Thyroid gland (tissue), 4 donors: ENCODE data around the gene GPR153.

Experiments
- CTCF ChIP-seq, 6 experiments: fragments of 200-600 bp in 3 of 6; fragments of 450-650 bp in 3 of 6; sonication (generic) in 3 of 6; IDR thresholded peaks; one replicate each; pipeline ENCODE4 v1.5.1; 2016 to 2019; ENCODE audit warnings: antibody characterized with exemption in 6 of 6, mild to moderate bottlenecking in 2 of 6, inconsistent platforms in 1 of 6, moderate library complexity in 1 of 6
- POLR2A ChIP-seq, 2 donors: fragments of 450-650 bp; IDR thresholded peaks; one replicate each; pipeline ENCODE4 v1.6.1; 2017; ENCODE audit warnings: antibody characterized with exemption in 2 of 2, mild to moderate bottlenecking in 2 of 2, moderate library complexity in 1 of 2

DNA sequence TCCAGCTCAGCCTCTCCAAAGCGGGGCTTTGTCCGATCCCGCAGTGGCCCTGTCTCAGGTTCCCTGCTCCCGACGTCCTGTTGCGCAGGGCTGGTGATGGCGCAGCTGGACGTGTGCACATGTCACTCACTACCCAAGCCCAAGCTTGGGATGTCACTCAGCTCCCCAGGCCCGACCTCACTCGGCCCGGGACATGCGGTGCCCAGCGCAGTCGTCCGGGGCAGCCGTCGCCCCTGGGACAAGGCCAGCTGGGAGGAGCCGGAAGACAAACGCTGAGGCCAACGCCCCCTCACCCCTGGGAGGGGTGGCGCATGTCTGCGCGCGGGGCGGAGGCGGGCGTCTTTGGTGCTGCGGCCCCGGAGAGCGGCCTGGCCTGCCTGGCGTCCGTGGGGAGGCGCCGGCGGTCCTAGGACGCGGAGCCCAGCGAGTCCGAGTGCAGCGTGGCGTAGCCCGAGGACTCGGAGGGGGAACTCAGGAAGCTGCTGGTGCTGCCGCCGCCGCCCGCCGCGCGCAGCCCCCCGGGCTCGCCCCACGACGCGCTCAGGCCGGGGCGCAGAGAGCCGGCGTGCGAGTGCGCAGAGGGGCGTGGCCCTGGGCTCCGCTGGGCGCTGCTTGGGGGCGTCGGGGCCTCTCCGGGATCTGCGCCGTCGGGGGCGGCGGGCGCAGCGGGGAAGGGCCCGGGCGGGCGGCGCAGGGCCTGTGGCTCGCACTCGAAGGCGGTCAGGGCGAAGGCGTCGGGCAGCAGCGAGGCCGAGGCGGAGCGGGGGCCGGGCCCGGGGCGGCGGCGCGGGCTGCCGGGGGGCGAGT is 11.8 kb downstream of the GPR153 start:
- TF ChIP-seq CTCF (IDR thresholded peaks at IDR 0.05) (no peak), POLR2A (IDR thresholded peaks at IDR 0.05) (no peak)
